Medulla oblongata (tissue), 1 donor: ENCODE measurements around the gene KRTAP19-1.
"Not testable (repeated sequence)": the region's sequence is repeated elsewhere in the genome, so short reads cannot be mapped to it uniquely, and the experiment has no call there.

Experiments
- DNase-seq: peaks from one replicate; pipeline ENCODE4 v3.0.0-alpha.2; 2015; ENCODE audit errors: extremely low spot score

Gene KRTAP19-1

GRCh38 chr21:30480145-30480544 lies at the start of gene KRTAP19-1:
Gene KRTAP19-1, minus strand, starts transcription at chr21:30480367. Its CDS starts 50 bp downstream, at chr21:30480317.
- no peak for DNase-seq

- no peak for DNase-seq
These were observed 38.7 kb upstream of the KRTAP19-1 start for GRCh38 chr21:30518876-30519275.

GRCh38 chr21:30515681-30516080 lies 35.5 kb upstream of the KRTAP19-1 start:
- DNase-seq, result no peak

- not testable (repeated sequence) for DNase-seq
These were observed 25.5 kb upstream of the KRTAP19-1 start for GRCh38 chr21:30505621-30506205.

- no peak for DNase-seq
These were observed 21.9 kb upstream of the KRTAP19-1 start, which contains the start of gene KRTAP19-5 for GRCh38 chr21:30502041-30502440. Gene KRTAP19-5, minus strand, starts transcription at chr21:30502141. Its CDS starts 51 bp downstream, at chr21:30502090.

- DNase-seq, result no peak
These were observed 16.9 kb upstream of the KRTAP19-1 start, which contains the start of gene KRTAP19-4 for GRCh38 chr21:30497065-30497464. Gene KRTAP19-4, minus strand, starts transcription at chr21:30497165. Its CDS starts 55 bp downstream, at chr21:30497110.

- DNase-seq, result no peak
These were observed 11.8 kb upstream of the KRTAP19-1 start, which contains the start of gene KRTAP19-3 for GRCh38 chr21:30491963-30492428. Gene KRTAP19-3, minus strand, starts transcription at chr21:30492013. Its CDS starts 56 bp downstream, at chr21:30491957.

- DNase-seq, result no peak
These were observed 7.2 kb upstream of the KRTAP19-1 start, which contains the start of gene KRTAP19-2 for GRCh38 chr21:30487336-30487735. Gene KRTAP19-2, minus strand, starts transcription at chr21:30487436. Its CDS starts 88 bp downstream, at chr21:30487348.

GRCh38 chr21:30486180-30486579 lies 6.0 kb upstream of the KRTAP19-1 start:
- no peak for DNase-seq

GRCh38 chr21:30482130-30482529 lies 2.0 kb upstream of the KRTAP19-1 start:
- no peak for DNase-seq

- DNase-seq, result no peak
These were observed 908 bp downstream of the KRTAP19-1 start for GRCh38 chr21:30479259-30479658.

GRCh38 chr21:30478004-30478403 lies 2.2 kb downstream of the KRTAP19-1 start:
- no peak for DNase-seq

GRCh38 chr21:30468900-30469714 lies 11.1 kb downstream of the KRTAP19-1 start:
- DNase-seq, result no peak

- DNase-seq, result no peak
These were observed 16.5 kb downstream of the KRTAP19-1 start for GRCh38 chr21:30463713-30464112.

GRCh38 chr21:30448514-30448913 lies 31.7 kb downstream of the KRTAP19-1 start:
- no peak for DNase-seq

GRCh38 chr21:30447056-30447455 lies 33.1 kb downstream of the KRTAP19-1 start:
- no peak for DNase-seq

- DNase-seq, result no peak
These were observed 36.0 kb downstream of the KRTAP19-1 start for GRCh38 chr21:30444204-30444603.

- DNase-seq, result no peak
These were observed 36.9 kb downstream of the KRTAP19-1 start for GRCh38 chr21:30443226-30443625.

GRCh38 chr21:30439975-30440374 lies 40.2 kb downstream of the KRTAP19-1 start, which contains the start of gene KRTAP15-1:
Gene KRTAP15-1, plus strand, starts transcription at chr21:30440275. Its CDS starts 53 bp downstream, at chr21:30440328.
- DNase-seq, result no peak

GRCh38 chr21:30437010-30437565 lies 43.1 kb downstream of the KRTAP19-1 start:
- DNase-seq, result no peak

GRCh38 chr21:30434033-30434631 lies 46.0 kb downstream of the KRTAP19-1 start:
- DNase-seq, result peak; percentile 15
